Mammary epithelial cell (primary cell): ENCODE results near the gene NFKBIL1.

Source experiments
- CTCF ChIP-seq, 2 donors: IDR thresholded peaks in 1 of 2; conservative IDR thresholded peaks in 1 of 2; 2 replicates each; pipeline ENCODE4 v1.5.1; 2011 to 2012; ENCODE audit warnings: inconsistent platforms in 2 of 2, low read length in 2 of 2, mild to moderate bottlenecking in 2 of 2, control low read depth in 1 of 2, low read depth in 1 of 2; ENCODE audit not compliant: insufficient read depth in 1 of 2; ENCODE audit errors: extremely low read depth in 1 of 2
- EZH2 ChIP-seq: IDR thresholded peaks from 2 replicates; pipeline ENCODE4 v1.6.1; 2012; ENCODE audit warnings: low read length, inconsistent platforms, borderline replicate concordance

GRCh38 chr6:31513456-31514165 lies 33.8 kb upstream of the NFKBIL1 start:
- TF ChIP-seq CTCF (conservative IDR thresholded peaks at IDR 0.05 in 1 of 2, IDR thresholded peaks at IDR 0.05 in 1 of 2; ENCODE audit: extremely low read depth in 1 of 2, insufficient read depth in 1 of 2, low read depth in 1 of 2, low read length in 2 of 2) (no peak), EZH2 (no peak)
